H9 (cell line): ENCODE measurements around the gene SEMA3G. TPM values are rescaled to one million over a fixed set of nuclear protein-coding genes. Genes with fewer than 3 reads are reported as not detected.

Source experiments
- DNase-seq: peaks from one replicate; pipeline ENCODE4 v3.0.0-alpha.2; 2017
- H2AFZ ChIP-seq: one replicate; pipeline ENCODE4 v1.6.1; 2013; ENCODE audit warnings: mild to moderate bottlenecking, low read length, control low read depth, moderate library complexity
- H2AK5ac ChIP-seq: 2 replicates; pipeline ENCODE4 v1.6.1; 2013; ENCODE audit warnings: low read length, control low read depth, mixed read lengths; ENCODE audit not compliant: insufficient read length
- H2BK120ac ChIP-seq: one replicate; pipeline ENCODE4 v1.6.1; 2013; ENCODE audit warnings: low read depth, mild to moderate bottlenecking, low read length, control low read depth, inconsistent platforms; ENCODE audit not compliant: poor library complexity, severe bottlenecking
- H2BK12ac ChIP-seq: 2 replicates; pipeline ENCODE4 v1.6.1; 2013; ENCODE audit warnings: low read length, control low read depth, mixed read lengths, low read depth; ENCODE audit not compliant: insufficient read length
- H2BK15ac ChIP-seq: 2 replicates; pipeline ENCODE4 v1.6.1; 2013; ENCODE audit warnings: low read depth, low read length, control low read depth
- H2BK20ac ChIP-seq: one replicate; pipeline ENCODE4 v1.6.1; 2013; ENCODE audit warnings: low read depth, mild to moderate bottlenecking, low read length, control low read depth, inconsistent platforms; ENCODE audit not compliant: poor library complexity, severe bottlenecking
- H2BK5ac ChIP-seq: 2 replicates; pipeline ENCODE4 v1.6.1; 2013; ENCODE audit warnings: low read length, control low read depth, mixed read lengths; ENCODE audit not compliant: insufficient read length
- H3K14ac ChIP-seq: 2 replicates; pipeline ENCODE4 v1.6.1; 2013; ENCODE audit warnings: low read length, control low read depth; ENCODE audit not compliant: insufficient read depth
- H3K18ac ChIP-seq: 2 replicates; pipeline ENCODE4 v1.6.1; 2013; ENCODE audit warnings: low read depth, mild to moderate bottlenecking, mixed read lengths, low read length, control low read depth; ENCODE audit not compliant: insufficient read length
- H3K23ac ChIP-seq: 2 replicates; pipeline ENCODE4 v1.6.1; 2013; ENCODE audit warnings: low read length, control low read depth, mixed read lengths, low read depth; ENCODE audit not compliant: insufficient read length
- H3K23me2 ChIP-seq: 2 replicates; pipeline ENCODE4 v1.6.1; 2013; ENCODE audit warnings: low read depth, mild to moderate bottlenecking, mixed read lengths, low read length, control low read depth; ENCODE audit not compliant: insufficient read length, poor library complexity, severe bottlenecking
- H3K27ac ChIP-seq: 2 replicates; pipeline ENCODE4 v1.5.1; 2013; ENCODE audit warnings: low read length, control low read depth, mixed read lengths, low read depth; ENCODE audit not compliant: insufficient read length
- H3K27me3 ChIP-seq: 2 replicates; pipeline ENCODE4 v1.6.1; 2013; ENCODE audit warnings: low read length, control low read depth, inconsistent platforms; ENCODE audit not compliant: insufficient read depth
- H3K4ac ChIP-seq: 2 replicates; pipeline ENCODE4 v1.6.1; 2013; ENCODE audit warnings: low read depth, mild to moderate bottlenecking, control low read depth, inconsistent platforms, low read length, moderate library complexity
- H3K4me1 ChIP-seq: 2 replicates; pipeline ENCODE4 v1.6.1; 2013; ENCODE audit warnings: low read length, control low read depth, inconsistent platforms; ENCODE audit not compliant: insufficient read depth
- H3K4me2 ChIP-seq: 2 replicates; pipeline ENCODE4 v1.6.1; 2013; ENCODE audit warnings: low read length, control low read depth, mixed read lengths; ENCODE audit not compliant: insufficient read length, insufficient read depth
- H3K56ac ChIP-seq: 2 replicates; pipeline ENCODE4 v1.6.1; 2013; ENCODE audit warnings: low read depth, mild to moderate bottlenecking, mixed read lengths, low read length, control low read depth; ENCODE audit not compliant: insufficient read length
- H3K79me1 ChIP-seq: 2 replicates; pipeline ENCODE4 v1.6.1; 2013; ENCODE audit warnings: low read depth, mild to moderate bottlenecking, moderate library complexity, low read length, control low read depth, inconsistent platforms; ENCODE audit not compliant: insufficient read depth, poor library complexity, severe bottlenecking
- H3K79me2 ChIP-seq: 2 replicates; pipeline ENCODE4 v1.6.1; 2013; ENCODE audit warnings: low read length, control low read depth, inconsistent platforms; ENCODE audit not compliant: insufficient read depth
- H3K9ac ChIP-seq: 2 replicates; pipeline ENCODE4 v1.6.1; 2013; ENCODE audit warnings: low read length, control low read depth, mixed read lengths; ENCODE audit not compliant: insufficient read length; ENCODE audit errors: extremely low read depth
- H3K9me3 ChIP-seq: one replicate; pipeline ENCODE4 v1.6.1; 2013; ENCODE audit warnings: low read depth, low read length, inconsistent platforms; ENCODE audit not compliant: control insufficient read depth
- H3T11ph ChIP-seq: one replicate; pipeline ENCODE4 v1.6.1; 2013; ENCODE audit warnings: mild to moderate bottlenecking, low read length, control low read depth, inconsistent platforms
- H4K20me1 ChIP-seq: one replicate; pipeline ENCODE4 v1.6.1; 2013; ENCODE audit not compliant: control insufficient read depth, insufficient read length, insufficient read depth
- H4K5ac ChIP-seq: 2 replicates; pipeline ENCODE4 v1.6.1; 2013; ENCODE audit warnings: low read depth, mild to moderate bottlenecking, mixed read lengths, low read length, control low read depth; ENCODE audit not compliant: insufficient read length
- H4K8ac ChIP-seq: replicated peaks from 2 replicates; pipeline ENCODE4 v1.6.1; 2013; ENCODE audit warnings: low read length, control low read depth, mixed read lengths, low read depth; ENCODE audit not compliant: insufficient read length
- H4K91ac ChIP-seq: 2 replicates; pipeline ENCODE4 v1.6.1; 2013; ENCODE audit warnings: low read depth, mild to moderate bottlenecking, moderate library complexity, mixed read lengths, low read length, control low read depth; ENCODE audit not compliant: insufficient read length
- H3K27ac Mint-ChIP-seq, 3 experiments: 2 replicates in 2 of 3; 3 replicates in 1 of 3; pipeline ENCODE4 v1.8.0; 2020 to 2021; ENCODE audit warnings: mixed read lengths in 3 of 3, mild to moderate bottlenecking in 1 of 3, moderate library complexity in 1 of 3
- H3K27me3 Mint-ChIP-seq: 2 replicates; pipeline ENCODE4 v1.8.0; 2021; ENCODE audit warnings: low read depth, mild to moderate bottlenecking, moderate library complexity, mixed read lengths
- H3K36me3 Mint-ChIP-seq, 3 experiments: 2 replicates in 2 of 3; 3 replicates in 1 of 3; pipeline ENCODE4 v1.8.0; 2020 to 2021; ENCODE audit warnings: low read depth in 3 of 3, mixed read lengths in 3 of 3; ENCODE audit not compliant: insufficient read depth in 1 of 3
- H3K4me1 Mint-ChIP-seq, 2 experiments: 2 replicates each; pipeline ENCODE4 v1.8.0; 2020; ENCODE audit warnings: mixed read lengths in 2 of 2
- H3K4me3 Mint-ChIP-seq, 2 experiments: 2 replicates in 1 of 2; 3 replicates in 1 of 2; pipeline ENCODE4 v1.8.0; 2020 to 2021; ENCODE audit warnings: mild to moderate bottlenecking in 2 of 2, mixed read lengths in 2 of 2, moderate library complexity in 1 of 2
- H3K9me3 Mint-ChIP-seq, 2 experiments: 2 replicates in 1 of 2; 3 replicates in 1 of 2; pipeline ENCODE4 v1.8.0; 2020; ENCODE audit warnings: mild to moderate bottlenecking in 2 of 2, mixed read lengths in 2 of 2, moderate library complexity in 1 of 2
- CTCF ChIP-seq: fragments of 200-600 bp; sonication (generic); conservative IDR thresholded peaks from 3 replicates; pipeline ENCODE4 v1.8.0; 2021; ENCODE audit warnings: antibody characterized with exemption, mild to moderate bottlenecking
- WGBS: extraction: QIAGEN DNeasy Blood & Tissue Kit; methylation state at CpG from one replicate; pipeline ENCODE4 v1.1.7; 2013; ENCODE audit warnings: missing lambda C conversion rate, low lambda C conversion rate, mixed read lengths; ENCODE audit not compliant: insufficient read length; ENCODE audit errors: extremely low coverage; 5-methylcytosine and 5-hydroxymethylcytosine counted together
- total RNA-seq: library from RNA; stranded (reverse); gene quantifications from 2 replicates; pipeline ENCODE4 v1.2.1, GENCODE V29; 2021

SEMA3G gene
- total RNA-seq, 1 experiment from 2014 or later = 2.4 TPM

DNA sequence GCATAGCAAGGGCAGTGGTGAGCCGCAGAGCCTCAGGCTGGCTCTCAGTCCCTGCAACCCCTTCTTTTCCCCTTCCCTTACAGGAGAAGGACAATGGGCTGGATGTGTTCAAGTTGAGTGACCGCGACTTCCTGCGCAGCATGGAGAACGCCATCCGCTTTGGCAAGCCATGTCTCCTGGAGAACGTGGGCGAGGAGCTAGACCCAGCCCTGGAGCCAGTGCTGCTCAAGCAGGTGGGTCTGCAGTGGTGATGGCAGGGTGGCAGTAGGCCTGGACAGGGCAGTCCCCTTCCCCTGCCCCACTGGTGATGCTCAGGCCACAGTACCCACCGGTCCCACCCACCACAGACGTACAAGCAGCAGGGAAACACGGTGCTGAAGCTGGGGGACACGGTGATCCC, 53.8 kb downstream of the SEMA3G start:
- H3K27ac ChIP-seq = no peak overlapping the region
- no peaks in the 10 kb centered on the region for H3K9me3 Mint-ChIP-seq

More for the DNA sequence above, 53.8 kb downstream of the SEMA3G start:
- Mint-ChIP-seq H3K27ac (no peak overlapping the region), H3K27me3 (peaks cover 18% of the 10 kb centered on the region), H3K4me1 (peaks cover 0 to 3% of the 10 kb centered on the region in 2 experiments; a peak in 3 of 4 replicates), H3K36me3 (no peaks in the 10 kb centered on the region; a peak in 1 of 7 replicates), H3K4me3 (no peak overlapping the region)
- H2AFZ ChIP-seq = no peak overlapping the region
- no peaks in the 10 kb centered on the region for H3K23me2 ChIP-seq
- TF ChIP-seq CTCF = no peak
- no peak overlapping the region for H2BK12ac ChIP-seq
- no peaks in the 10 kb centered on the region for H3K79me1 ChIP-seq
- no peaks in the 10 kb centered on the region for H3K4me1 ChIP-seq
- no peaks in the 10 kb centered on the region for H3K79me2 ChIP-seq
- H3K4ac ChIP-seq = no peak overlapping the region
- H4K8ac ChIP-seq = no peak overlapping the region
- no peak overlapping the region for H3K4me2 ChIP-seq
- H3K27me3 ChIP-seq = no peaks in the 10 kb centered on the region; the same call in 1 of the 2 replicates
- H4K91ac ChIP-seq = no peak overlapping the region
- no peak overlapping the region; the same call in 1 of the 2 replicates for H3K14ac ChIP-seq
- H4K5ac ChIP-seq = no peak overlapping the region
- H2BK15ac ChIP-seq = no peak overlapping the region
- H4K20me1 ChIP-seq = no peaks in the 10 kb centered on the region
- no peak overlapping the region for H3K23ac ChIP-seq
- no peaks in the 10 kb centered on the region for H3K9me3 ChIP-seq
- no peak overlapping the region for H3K56ac ChIP-seq
- H3K18ac ChIP-seq = no peak overlapping the region
- no peak overlapping the region for H2BK120ac ChIP-seq
- DNase-seq = no peak
- H2BK5ac ChIP-seq = no peak overlapping the region
- WGBS = no CpG with 5 or more reads among the region's 12 CpGs
- no peak overlapping the region for H2BK20ac ChIP-seq
- no peak overlapping the region for H3T11ph ChIP-seq
- H2AK5ac ChIP-seq = no peak overlapping the region
- no peak overlapping the region for H3K9ac ChIP-seq
